Measurements from ENCODE around the gene CCL7.

DNA sequence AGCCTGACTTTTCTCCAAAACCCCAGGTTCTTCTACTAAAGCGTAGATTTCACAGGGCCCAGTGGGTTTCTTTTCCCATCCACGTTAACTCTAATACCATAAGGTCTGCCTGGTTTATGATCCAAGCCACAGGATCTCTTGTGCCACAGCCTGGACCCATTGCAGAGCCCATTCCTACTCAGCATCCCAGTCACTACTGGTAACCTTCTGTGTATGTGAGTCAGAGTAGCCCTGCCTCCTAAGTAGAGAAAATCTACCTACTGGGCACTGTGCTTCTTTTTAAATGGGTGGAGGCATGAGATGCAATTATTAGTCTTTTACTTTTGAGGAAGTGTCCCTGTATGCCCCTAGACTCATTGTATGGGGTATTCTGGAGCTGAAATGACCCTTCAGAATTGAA is 29.0 kb downstream of the CCL7 start:
- TF ChIP-seq, protein P1, sequence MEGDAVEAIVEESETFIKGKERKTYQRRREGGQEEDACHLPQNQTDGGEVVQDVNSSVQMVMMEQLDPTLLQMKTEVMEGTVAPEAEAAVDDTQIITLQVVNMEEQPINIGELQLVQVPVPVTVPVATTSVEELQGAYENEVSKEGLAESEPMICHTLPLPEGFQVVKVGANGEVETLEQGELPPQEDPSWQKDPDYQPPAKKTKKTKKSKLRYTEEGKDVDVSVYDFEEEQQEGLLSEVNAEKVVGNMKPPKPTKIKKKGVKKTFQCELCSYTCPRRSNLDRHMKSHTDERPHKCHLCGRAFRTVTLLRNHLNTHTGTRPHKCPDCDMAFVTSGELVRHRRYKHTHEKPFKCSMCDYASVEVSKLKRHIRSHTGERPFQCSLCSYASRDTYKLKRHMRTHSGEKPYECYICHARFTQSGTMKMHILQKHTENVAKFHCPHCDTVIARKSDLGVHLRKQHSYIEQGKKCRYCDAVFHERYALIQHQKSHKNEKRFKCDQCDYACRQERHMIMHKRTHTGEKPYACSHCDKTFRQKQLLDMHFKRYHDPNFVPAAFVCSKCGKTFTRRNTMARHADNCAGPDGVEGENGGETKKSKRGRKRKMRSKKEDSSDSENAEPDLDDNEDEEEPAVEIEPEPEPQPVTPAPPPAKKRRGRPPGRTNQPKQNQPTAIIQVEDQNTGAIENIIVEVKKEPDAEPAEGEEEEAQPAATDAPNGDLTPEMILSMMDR (IDR thresholded peaks at IDR 0.05), result no peak
- TF ChIP-seq POLR2A (IDR thresholded peaks at IDR 0.05), result no peak
